GM12875 (cell line): Measurements from ENCODE around the gene ACR.

ENCODE experiments used
- H3K4me3 ChIP-seq: one replicate; pipeline ENCODE4 v1.5.1; 2011; ENCODE audit warnings: low read depth, low read length, control low read depth
- CTCF ChIP-seq: IDR thresholded peaks from 2 replicates; pipeline ENCODE4 v1.5.1; 2011; ENCODE audit warnings: low read depth, mild to moderate bottlenecking, control low read depth, inconsistent platforms, low read length, moderate library complexity, borderline replicate concordance; ENCODE audit not compliant: insufficient read depth

Gene ACR

GRCh38 chr22:50713571-50714056 is 24.4 kb upstream of the ACR start:
- TF ChIP-seq CTCF: no peak
- no peak overlapping the region for H3K4me3 ChIP-seq

DNA sequence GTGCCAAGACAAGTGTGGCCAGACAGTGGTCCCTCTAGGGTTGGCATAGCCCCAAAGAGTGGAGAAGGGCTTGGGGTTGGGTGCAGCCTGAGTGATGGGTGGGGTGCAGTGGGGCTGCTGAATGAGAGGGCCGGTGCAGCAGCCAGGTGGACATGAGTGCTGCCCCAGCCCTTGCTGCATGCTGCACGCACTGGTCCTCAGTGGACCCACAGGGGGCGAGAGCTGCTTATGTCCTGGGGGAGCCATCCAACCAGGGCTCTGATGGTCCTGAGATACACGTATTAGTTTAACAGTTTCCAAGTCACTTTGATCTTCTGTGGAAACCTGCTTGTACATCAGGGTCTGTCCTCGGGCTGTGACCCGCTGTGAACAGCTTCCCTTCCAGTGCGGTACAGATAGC is 23.9 kb upstream of the ACR start:
- TF ChIP-seq CTCF: no peak
- H3K4me3 ChIP-seq: no peak overlapping the region

DNA sequence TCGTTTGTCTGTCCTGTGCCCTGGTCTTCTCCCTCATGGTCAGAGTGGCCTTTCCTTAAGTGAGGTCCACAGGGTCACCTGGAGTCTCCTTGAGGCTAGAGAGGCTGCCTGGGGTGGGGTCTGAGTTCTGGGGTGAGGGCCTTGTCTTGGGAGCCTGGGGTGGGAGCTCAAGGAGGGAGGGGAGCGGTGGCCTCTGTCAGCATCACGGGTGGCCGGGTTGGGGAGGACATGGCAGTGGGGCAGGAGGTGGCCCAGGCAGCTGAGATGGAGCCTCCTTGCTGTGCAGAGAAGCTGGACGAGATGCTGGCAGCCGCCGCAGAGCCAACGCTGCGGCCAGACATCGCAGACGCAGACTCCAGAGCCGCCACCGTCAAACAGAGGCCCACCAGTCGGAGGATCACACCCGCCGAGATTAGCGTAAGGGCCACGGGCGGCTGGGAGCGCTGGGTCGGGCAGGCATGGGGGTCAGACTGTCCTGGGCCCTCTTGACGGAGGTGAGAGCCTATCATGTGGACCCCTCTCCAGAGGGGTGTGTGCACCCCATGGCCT is 23.3 kb upstream of the ACR start:
- H3K4me3 ChIP-seq: no peak overlapping the region
- no peak for TF ChIP-seq CTCF

- TF ChIP-seq CTCF: no peak
- H3K4me3 ChIP-seq: no peak overlapping the region
Measured at GRCh38 chr22:50715250-50715649, 22.8 kb upstream of the ACR start.

DNA sequence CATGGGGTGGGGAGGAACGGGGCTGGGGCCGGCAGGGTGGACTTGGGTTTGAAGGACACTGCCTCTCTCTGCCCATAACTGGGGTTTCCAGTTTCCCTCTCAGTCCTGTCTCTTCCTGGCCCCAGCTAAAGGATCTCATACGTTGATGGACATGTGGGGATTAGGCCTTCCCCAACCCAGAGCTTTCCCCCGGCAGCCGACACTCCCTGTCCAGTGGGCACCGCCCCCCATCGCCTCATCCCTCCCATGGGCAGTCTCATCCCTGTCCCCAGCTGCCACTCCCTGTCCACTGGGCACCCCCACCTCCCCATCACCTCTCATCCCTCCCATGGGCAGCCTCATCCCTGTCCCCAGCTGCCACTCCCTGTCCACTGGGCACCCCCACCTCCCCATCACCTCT is 22.2 kb upstream of the ACR start:
- TF ChIP-seq CTCF: no peak
- H3K4me3 ChIP-seq: no peak overlapping the region

GRCh38 chr22:50716290-50717024 is 21.5 kb upstream of the ACR start:
- no peak for TF ChIP-seq CTCF

More at GRCh38 chr22:50716290-50717024, 21.5 kb upstream of the ACR start:
- H3K4me3 ChIP-seq: no peak overlapping the region
